WTC11 (cell line): ENCODE results near the gene SRMS. TPM values are rescaled to one million over a fixed set of nuclear protein-coding genes. Genes with fewer than 3 reads are reported as not detected.

ENCODE experiments used
- ATAC-seq: fragments of 200-7000 bp; cut with Tn5 transposase; 2 replicates; pipeline ENCODE4 v1.10.0; 2021; ENCODE audit warnings: mild to moderate bottlenecking, moderate library complexity
- CTCF ChIA-PET: fragments of 300-600 bp; sonication (Branson Sonifier 250); formaldehyde crosslinking; loops from one replicate; lab custom pipeline; 2021; ENCODE audit warnings: antibody characterized with exemption; lab: Charles Lee
- POLR2A ChIA-PET: fragments of 350-600 bp; sonication (Branson Sonifier 250); formaldehyde crosslinking; loops from one replicate; lab custom pipeline; 2021; ENCODE audit warnings: antibody characterized with exemption; lab: Charles Lee
- DNase-seq: peaks from one replicate; pipeline ENCODE4 v3.0.0; 2021; ENCODE audit warnings: low spot score
- H3K27ac Mint-ChIP-seq: 2 replicates; pipeline ENCODE4 v1.8.0; 2021; ENCODE audit warnings: mixed read lengths
- H3K27me3 Mint-ChIP-seq: 2 replicates; pipeline ENCODE4 v1.8.0; 2021; ENCODE audit warnings: low read depth, mild to moderate bottlenecking, moderate library complexity, mixed read lengths
- H3K36me3 Mint-ChIP-seq: 2 replicates; pipeline ENCODE4 v1.8.0; 2021; ENCODE audit warnings: mixed read lengths
- H3K4me1 Mint-ChIP-seq: 2 replicates; pipeline ENCODE4 v1.8.0; 2022; ENCODE audit warnings: mixed read lengths
- H3K4me3 Mint-ChIP-seq: 2 replicates; pipeline ENCODE4 v1.8.0; 2021; ENCODE audit warnings: mild to moderate bottlenecking, moderate library complexity, mixed read lengths
- H3K9me3 Mint-ChIP-seq: 2 replicates; pipeline ENCODE4 v1.8.0; 2021; ENCODE audit warnings: mixed read lengths
- AR ChIP-seq: fragments of 250-450 bp; sonication (Bioruptor Pico); IDR thresholded peaks from 2 replicates; pipeline ENCODE4 v1.9.0; 2021; ENCODE audit warnings: mild to moderate bottlenecking
- ATF1 ChIP-seq: sonication (generic); formaldehyde crosslinking; IDR thresholded peaks from 2 replicates; pipeline ENCODE4 v1.8.1; 2023; ENCODE audit warnings: mild to moderate bottlenecking, moderate library complexity, missing genetic modification reagents
- E2F4 ChIP-seq: sonication (generic); formaldehyde crosslinking; IDR thresholded peaks from 2 replicates; pipeline ENCODE4 v1.8.1; 2022; ENCODE audit warnings: low read depth, mild to moderate bottlenecking, moderate library complexity, missing genetic modification reagents, borderline replicate concordance
- ERG ChIP-seq: fragments of 250-450 bp; sonication (Bioruptor Pico); IDR thresholded peaks from 2 replicates; pipeline ENCODE4 v1.8.0; 2021; ENCODE audit warnings: mild to moderate bottlenecking
- FOXP1 ChIP-seq: sonication (generic); formaldehyde crosslinking; IDR thresholded peaks from 2 replicates; pipeline ENCODE4 v1.8.0; 2022; ENCODE audit warnings: missing genetic modification reagents, mild to moderate bottlenecking, moderate library complexity, borderline replicate concordance
- GRHL2 ChIP-seq: fragments of 250-450 bp; sonication (Bioruptor Pico); IDR thresholded peaks from 2 replicates; pipeline ENCODE4 v1.8.0; 2022; ENCODE audit warnings: mild to moderate bottlenecking, moderate library complexity; ENCODE audit not compliant: insufficient replicate concordance, severe bottlenecking
- MXD4 ChIP-seq: fragments of 250-450 bp; sonication (Bioruptor Pico); IDR thresholded peaks from 2 replicates; pipeline ENCODE4 v1.8.0; 2021; ENCODE audit warnings: mild to moderate bottlenecking, moderate library complexity, borderline replicate concordance
- OVOL2 ChIP-seq: fragments of 250-450 bp; sonication (Bioruptor Pico); IDR thresholded peaks from 2 replicates; pipeline ENCODE4 v1.9.0; 2021; ENCODE audit warnings: mild to moderate bottlenecking, borderline replicate concordance
- USF2 ChIP-seq: sonication (generic); formaldehyde crosslinking; IDR thresholded peaks from 2 replicates; pipeline ENCODE4 v1.8.1; 2023; ENCODE audit warnings: mild to moderate bottlenecking, missing genetic modification reagents, moderate library complexity
- ZNF121 ChIP-seq: sonication (generic); formaldehyde crosslinking; IDR thresholded peaks from 2 replicates; pipeline ENCODE4 v1.8.0; 2023; ENCODE audit warnings: missing genetic modification reagents
- ZNF317 ChIP-seq: sonication (generic); formaldehyde crosslinking; IDR thresholded peaks from 2 replicates; pipeline ENCODE4 v1.8.1; 2023; ENCODE audit warnings: low read depth, mild to moderate bottlenecking, moderate library complexity, missing genetic modification reagents, borderline replicate concordance
- ZNF671 ChIP-seq: fragments of 250-450 bp; sonication (Bioruptor Pico); IDR thresholded peaks from 2 replicates; pipeline ENCODE4 v1.8.0; 2021; ENCODE audit warnings: mild to moderate bottlenecking
- ZSCAN18 ChIP-seq: fragments of 250-450 bp; sonication (Bioruptor Pico); IDR thresholded peaks from 2 replicates; pipeline ENCODE4 v2.1.2; 2022; ENCODE audit warnings: mild to moderate bottlenecking, moderate library complexity
- total RNA-seq: library from RNA; stranded (reverse); gene quantifications from 3 replicates; pipeline ENCODE4 v1.2.3, GENCODE V29; 2021

The SRMS gene
- total RNA-seq, 1 experiment from 2014 or later, result 0.26 TPM

- no peak for TF ChIP-seq ZNF317 (CRISPR knock-in tag)
Observed at GRCh38 chr20:63502671-63503172, 44.8 kb downstream of the SRMS start (continued).

GRCh38 chr20:63501818-63502670 is 45.5 kb downstream of the SRMS start:
- Mint-ChIP-seq H3K4me1 (peaks cover 1% of the 10 kb centered on the region), H3K27ac (no peak overlapping the region), H3K27me3 (peaks cover 43% of the 10 kb centered on the region), H3K9me3 (peaks cover 10% of the 10 kb centered on the region), H3K4me3 (peak overlapping the region; percentile 37; the same call in 1 of the 2 replicates), H3K36me3 (0 out of 2 replicates have a peak, but pooled peaks cover 2% of the 10 kb centered on the region)
- CTCF ChIA-PET, result interaction anchor here (0.6 to 1.9 kb wide), 5 partner anchors 18 to 274 kb away, joined by 3 to 6 read pairs (median 4); partner anchors contain the start of gene PPDPF
- POLR2A ChIA-PET, result interaction anchor here (0.5 kb wide), 1 partner anchor 26 kb away, joined by 6 read pairs; no protein-coding TSS in a partner anchor
- peak; percentile 59 for DNase-seq
- ATAC-seq, result peak; percentile 16
- TF ChIP-seq GRHL2 (CRISPR knock-in tag), result no peak
- no peak for TF ChIP-seq OVOL2 (CRISPR knock-in tag)
- TF ChIP-seq ATF1 (CRISPR knock-in tag), result no peak
- no peak for TF ChIP-seq ZNF671
- TF ChIP-seq MXD4 (CRISPR knock-in tag), result no peak
- no peak for TF ChIP-seq USF2 (CRISPR knock-in tag)
- TF ChIP-seq ZSCAN18 (CRISPR knock-in tag), result no peak
- no peak for TF ChIP-seq ERG
- no peak for TF ChIP-seq ZNF121 (CRISPR knock-in tag)
- no peak for TF ChIP-seq E2F4
- TF ChIP-seq FOXP1 (CRISPR knock-in tag), result no peak
- TF ChIP-seq AR (CRISPR knock-in tag), result no peak
